DND-41 (cell line): ENCODE data around the gene BLOC1S4.

Source experiments
- CTCF ChIP-seq: IDR thresholded peaks from 2 replicates; pipeline ENCODE4 v1.5.1; 2012; ENCODE audit warnings: borderline replicate concordance, low read length, moderate library complexity, mild to moderate bottlenecking; ENCODE audit not compliant: poor library complexity, severe bottlenecking; ENCODE audit errors: extremely low read depth
- EZH2 ChIP-seq: IDR thresholded peaks from 3 replicates; pipeline ENCODE4 v1.6.1; 2012; ENCODE audit warnings: borderline replicate concordance, low read depth, mild to moderate bottlenecking, moderate library complexity, low read length, inconsistent platforms; ENCODE audit not compliant: severe bottlenecking

GRCh38 chr4:6693231-6694176, 22.5 kb upstream of the BLOC1S4 start, which contains the start of gene S100P:
- TF ChIP-seq CTCF, result no peak
- no peak for TF ChIP-seq EZH2
